IMR-90 (cell line): ENCODE results near the gene EVA1C. TPM values are rescaled to one million over a fixed set of nuclear protein-coding genes. Genes with fewer than 3 reads are reported as not detected.

Source experiments
- ATAC-seq: fragments of 200-7000 bp; cut with Tn5 transposase; 2 replicates; pipeline ENCODE4 v1.9.1; 2020; ENCODE audit warnings: low read depth, mild to moderate bottlenecking, moderate library complexity
- BruUV-seq: library from RNA; stranded (reverse); fragments of 400-500 nt; replicated peaks from 2 replicates; lab custom pipeline; 2021; lab: Mats Ljungman, UMichigan
- CTCF ChIA-PET: fragments of 300-600 bp; formaldehyde crosslinking; extraction: SDS; loops from one replicate; lab custom pipeline; 2021; ENCODE audit warnings: antibody characterized with exemption; lab: Yijun Ruan, JAX
- POLR2A ChIA-PET: fragments of 300-600 bp; sonication (Branson Sonifier 250); formaldehyde crosslinking; loops from one replicate; lab custom pipeline; 2022; ENCODE audit warnings: antibody characterized with exemption; ENCODE audit not compliant: unreplicated experiment; lab: Charles Lee
- DNase-seq: peaks from one replicate; pipeline ENCODE4 v3.0.0; 2013
- H2AFZ ChIP-seq: replicated peaks from 2 replicates; pipeline ENCODE3; 2013; ENCODE audit warnings: low read length, mild to moderate bottlenecking; ENCODE audit not compliant: poor library complexity
- H2AK5ac ChIP-seq: 2 replicates; pipeline ENCODE4 v1.6.1; 2013; ENCODE audit warnings: low read depth, low read length, inconsistent platforms
- H2AK9ac ChIP-seq: replicated peaks from 2 replicates; pipeline ENCODE3; 2013; ENCODE audit warnings: mild to moderate bottlenecking, low read depth, low read length, moderate library complexity; ENCODE audit not compliant: poor library complexity
- H2BK120ac ChIP-seq: 2 replicates; pipeline ENCODE4 v1.6.1; 2013; ENCODE audit warnings: low read depth, low read length, inconsistent platforms
- H2BK15ac ChIP-seq: 3 replicates; pipeline ENCODE4 v1.6.1; 2013; ENCODE audit warnings: low read depth, low read length, inconsistent platforms
- H2BK20ac ChIP-seq: 2 replicates; pipeline ENCODE4 v1.6.1; 2013; ENCODE audit warnings: low read depth, mild to moderate bottlenecking, inconsistent platforms, low read length, moderate library complexity
- H2BK5ac ChIP-seq: 2 replicates; pipeline ENCODE4 v1.6.1; 2013; ENCODE audit warnings: mild to moderate bottlenecking, low read depth, low read length, inconsistent platforms; ENCODE audit not compliant: poor library complexity, severe bottlenecking
- H3K14ac ChIP-seq: replicated peaks from 2 replicates; pipeline ENCODE4 v1.6.1; 2013; ENCODE audit warnings: low read depth, low read length, inconsistent platforms
- H3K18ac ChIP-seq: 2 replicates; pipeline ENCODE4 v1.6.1; 2013; ENCODE audit warnings: low read depth, low read length, control low read depth
- H3K23ac ChIP-seq: 2 replicates; pipeline ENCODE4 v1.6.1; 2013; ENCODE audit warnings: low read depth, low read length, inconsistent platforms
- H3K27ac ChIP-seq: 2 replicates; pipeline ENCODE4 v1.5.1; 2013; ENCODE audit warnings: mild to moderate bottlenecking, control low read depth, low read length; ENCODE audit not compliant: insufficient read depth
- H3K27me3 ChIP-seq: 2 replicates; pipeline ENCODE4 v1.6.1; 2013; ENCODE audit warnings: low read length; ENCODE audit not compliant: control insufficient read depth, insufficient read depth
- H3K36me3 ChIP-seq: 2 replicates; pipeline ENCODE4 v1.6.1; 2013; ENCODE audit warnings: low read length, mixed read lengths; ENCODE audit not compliant: control insufficient read depth, insufficient read depth
- H3K4ac ChIP-seq: 2 replicates; pipeline ENCODE4 v1.6.1; 2013; ENCODE audit warnings: low read depth, low read length, inconsistent platforms
- H3K4me1 ChIP-seq: 2 replicates; pipeline ENCODE4 v1.6.1; 2013; ENCODE audit warnings: low read length, mixed read lengths; ENCODE audit not compliant: control insufficient read depth, insufficient read depth
- H3K4me2 ChIP-seq: 2 replicates; pipeline ENCODE4 v1.6.1; 2013; ENCODE audit warnings: low read depth, mild to moderate bottlenecking, control low read depth, low read length, moderate library complexity
- H3K4me3 ChIP-seq: 2 replicates; pipeline ENCODE4 v1.5.1; 2013; ENCODE audit warnings: low read depth, mild to moderate bottlenecking, control low read depth, low read length, moderate library complexity; ENCODE audit not compliant: insufficient read depth
- H3K56ac ChIP-seq: 2 replicates; pipeline ENCODE4 v1.6.1; 2013; ENCODE audit warnings: low read length, inconsistent platforms; ENCODE audit not compliant: insufficient read depth; ENCODE audit errors: extremely low read depth
- H3K79me1 ChIP-seq, 2 experiments: 2 replicates each; pipeline ENCODE4 v1.6.1; 2013; ENCODE audit warnings: low read length in 2 of 2, inconsistent platforms in 1 of 2, low read depth in 1 of 2
- H3K9ac ChIP-seq: 2 replicates; pipeline ENCODE4 v1.6.1; 2013; ENCODE audit warnings: low read depth, low read length, control low read depth
- H3K9me1 ChIP-seq: 2 replicates; pipeline ENCODE4 v1.6.1; 2013; ENCODE audit warnings: low read length, inconsistent platforms; ENCODE audit not compliant: insufficient read depth
- H3K9me3 ChIP-seq: 2 replicates; pipeline ENCODE4 v1.6.1; 2013; ENCODE audit warnings: low read length; ENCODE audit not compliant: control insufficient read depth, insufficient read depth
- H4K20me1 ChIP-seq: 2 replicates; pipeline ENCODE4 v1.6.1; 2013; ENCODE audit warnings: low read length, inconsistent platforms; ENCODE audit not compliant: insufficient read depth
- H4K5ac ChIP-seq: 2 replicates; pipeline ENCODE4 v1.6.1; 2013; ENCODE audit warnings: mild to moderate bottlenecking, low read depth, low read length, control low read depth
- H4K8ac ChIP-seq, 2 experiments: 2 replicates each; pipeline ENCODE4 v1.6.1; 2013; ENCODE audit warnings: low read depth in 2 of 2, low read length in 2 of 2, control low read depth in 1 of 2, inconsistent platforms in 1 of 2
- H4K91ac ChIP-seq: 2 replicates; pipeline ENCODE4 v1.6.1; 2013; ENCODE audit warnings: low read depth, low read length, inconsistent platforms; ENCODE audit not compliant: insufficient read depth
- BHLHE40 ChIP-seq: fragments of 150-350 bp; IDR thresholded peaks from 2 replicates; pipeline ENCODE4 v1.6.1; 2016; ENCODE audit warnings: mild to moderate bottlenecking, low read depth, low read length
- CHD1 ChIP-seq: IDR thresholded peaks from 2 replicates; pipeline ENCODE4 v1.6.1; 2012; ENCODE audit warnings: low read depth, low read length, improper control_type of control experiment
- MAFK ChIP-seq: IDR thresholded peaks from 2 replicates; pipeline ENCODE4 v1.6.1; 2012; ENCODE audit warnings: low read depth, low read length, improper control_type of control experiment
- NFE2L2 ChIP-seq: fragments of 150-350 bp; IDR thresholded peaks from 2 replicates; pipeline ENCODE4 v1.6.1; 2016; ENCODE audit warnings: low read depth, mild to moderate bottlenecking, low read length
- RCOR1 ChIP-seq: IDR thresholded peaks from 2 replicates; pipeline ENCODE4 v1.6.1; 2012; ENCODE audit warnings: mild to moderate bottlenecking, low read length, improper control_type of control experiment; ENCODE audit not compliant: insufficient replicate concordance
- SMC3 ChIP-seq: fragments of 150-350 bp; IDR thresholded peaks from 2 replicates; pipeline ENCODE4 v1.6.1; 2016; ENCODE audit warnings: low read depth, mild to moderate bottlenecking, antibody characterized with exemption, low read length, moderate library complexity
- USF2 ChIP-seq: fragments of 150-350 bp; IDR thresholded peaks from 2 replicates; pipeline ENCODE4 v1.6.1; 2017; ENCODE audit warnings: mild to moderate bottlenecking, antibody characterized with exemption, low read length, low read depth
- WGBS, 2 experiments: methylation state at CpG; one replicate each; pipeline versions ENCODE4 v1.1.5 to v1.1.7; 2013; ENCODE audit warnings: missing lambda C conversion rate in 2 of 2; ENCODE audit not compliant: insufficient read length in 1 of 2; ENCODE audit errors: extremely low coverage in 2 of 2; 5-methylcytosine and 5-hydroxymethylcytosine counted together
- dilution Hi-C: fragments of 300-500 bp; cut with HindIII; formaldehyde crosslinking; loops from one replicate; pipeline ENCODE4 v1.14.3; 2018; ENCODE audit warnings: low sequenced_read_pairs; ENCODE audit not compliant: unreplicated experiment
- in situ Hi-C: fragments of 300-500 bp; cut with MboI; formaldehyde crosslinking; loops from 3 replicates; pipeline ENCODE4 v1.14.3; 2019; ENCODE audit warnings: low sequenced_read_pairs, inconsistent platforms, mixed read lengths
- intact Hi-C: fragments of 100-400 bp; cut with micrococcal nuclease; formaldehyde crosslinking; loops from 2 replicates; pipeline ENCODE4 v1.10.0; 2022
- polyA plus RNA-seq, 3 experiments: library from polyadenylated mRNA; depleted of rRNA; stranded (reverse); fragments of >200 nt; gene quantifications; 2 replicates each; pipeline ENCODE4 v1.2.3, GENCODE V29; 2012; ENCODE audit warnings: low replicate concordance in 1 of 3
- total RNA-seq: library from RNA; depleted of rRNA; stranded (reverse); fragments of >200 nt; gene quantifications from 2 replicates; pipeline ENCODE4 v1.2.3, GENCODE V29; 2012
- TF ChIP-seq, protein P1 (sequence below): fragments of 150-350 bp; IDR thresholded peaks from 2 replicates; pipeline ENCODE4 v1.6.1; 2016; ENCODE audit warnings: low read depth, mild to moderate bottlenecking, low read length, moderate library complexity, borderline replicate concordance

EVA1C gene
- total and polyA plus RNA-seq, 2 of the 4 experiments (the other 2 are of a cell fraction) = 0.72 to 1.1 TPM

GRCh38 chr21:32560896-32561295, 148.4 kb downstream of the EVA1C start:
- H3K14ac ChIP-seq = no peak overlapping the region
- H4K8ac ChIP-seq = no peak overlapping the region
- H2BK5ac ChIP-seq = no peak overlapping the region
- H2AFZ ChIP-seq = no peak overlapping the region
- no peaks in the 10 kb centered on the region for H3K36me3 ChIP-seq
- no peak overlapping the region for H4K5ac ChIP-seq
- no peak overlapping the region for H3K18ac ChIP-seq
- H4K20me1 ChIP-seq = no peaks in the 10 kb centered on the region
- no peak overlapping the region for H3K27ac ChIP-seq
- TF ChIP-seq, protein P1, sequence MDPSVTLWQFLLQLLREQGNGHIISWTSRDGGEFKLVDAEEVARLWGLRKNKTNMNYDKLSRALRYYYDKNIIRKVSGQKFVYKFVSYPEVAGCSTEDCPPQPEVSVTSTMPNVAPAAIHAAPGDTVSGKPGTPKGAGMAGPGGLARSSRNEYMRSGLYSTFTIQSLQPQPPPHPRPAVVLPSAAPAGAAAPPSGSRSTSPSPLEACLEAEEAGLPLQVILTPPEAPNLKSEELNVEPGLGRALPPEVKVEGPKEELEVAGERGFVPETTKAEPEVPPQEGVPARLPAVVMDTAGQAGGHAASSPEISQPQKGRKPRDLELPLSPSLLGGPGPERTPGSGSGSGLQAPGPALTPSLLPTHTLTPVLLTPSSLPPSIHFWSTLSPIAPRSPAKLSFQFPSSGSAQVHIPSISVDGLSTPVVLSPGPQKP = no peak
- TF ChIP-seq USF2 (no peak), BHLHE40 (no peak), SMC3 (no peak), CHD1 (no peak), RCOR1 (no peak), MAFK (no peak), NFE2L2 (no peak)
- H2BK15ac ChIP-seq = no peak overlapping the region
- no peaks in the 10 kb centered on the region; the same call in 1 of the 2 replicates for H3K9me3 ChIP-seq
- no peak overlapping the region for H3K4me2 ChIP-seq
- POLR2A ChIA-PET = no interaction called here
- no peaks in the 10 kb centered on the region for H3K27me3 ChIP-seq
- H2BK20ac ChIP-seq = no peak overlapping the region
- no peak overlapping the region for H3K9ac ChIP-seq
- WGBS, 2 experiments = no CpG with 5 or more reads among the region's 3 CpGs
- no peak overlapping the region for H3K56ac ChIP-seq
- no peak for ATAC-seq
- H3K9me1 ChIP-seq = no peaks in the 10 kb centered on the region
- H2AK9ac ChIP-seq = no peak overlapping the region
- H3K4ac ChIP-seq = no peak overlapping the region
- in situ Hi-C loops = no loop called here
- BruUV-seq = no TSS peak
- no peak for DNase-seq
- intact Hi-C loops = loop anchor here (5.0 kb wide), 1 partner anchor 39 kb away; no protein-coding TSS in a partner anchor
- H2BK120ac ChIP-seq = no peak overlapping the region
- CTCF ChIA-PET = interaction anchor here (0.6 to 1.2 kb wide), 3 partner anchors 38 to 157 kb away, joined by 3 read pairs; no protein-coding TSS in a partner anchor
- H3K79me1 ChIP-seq = no peaks in the 10 kb centered on the region
- no peak overlapping the region for H4K91ac ChIP-seq
- no peaks in the 10 kb centered on the region for H3K4me1 ChIP-seq
- no peak overlapping the region for H3K23ac ChIP-seq
- no peak overlapping the region for H2AK5ac ChIP-seq
- dilution Hi-C loops = no loop called here
- H3K4me3 ChIP-seq = no peak overlapping the region
